Natural killer cell (primary cell): ENCODE data around the gene CSMD2. TPM values are rescaled to one million over a fixed set of nuclear protein-coding genes. Genes with fewer than 3 reads are reported as not detected.

Experiments used
- ATAC-seq, 3 donors: fragments of 150-1000 bp in 2 of 3; fragments of 200-7000 bp in 1 of 3; cut with Tn5 transposase; 1 replicate in 1 of 3; 2 replicates in 2 of 3; pipeline ENCODE4 v1.10.0; 2021; ENCODE audit warnings: mild to moderate bottlenecking in 2 of 3, moderate library complexity in 2 of 3
- DNase-seq, 2 donors: peaks; one replicate each; pipeline versions ENCODE4 v3.0.0 to v3.0.0-alpha.2; 2013 to 2021; ENCODE audit warnings: mixed read lengths in 1 of 2
- H3K27ac ChIP-seq: one replicate; pipeline ENCODE4 v1.5.1; 2013; ENCODE audit warnings: mild to moderate bottlenecking, low read length
- H3K27me3 ChIP-seq: one replicate; pipeline ENCODE4 v1.6.1; 2013; ENCODE audit warnings: low read length; ENCODE audit not compliant: control insufficient read depth, insufficient read depth
- H3K36me3 ChIP-seq: one replicate; pipeline ENCODE4 v1.6.1; 2013; ENCODE audit warnings: low read length; ENCODE audit not compliant: control insufficient read depth, insufficient read depth
- H3K4me1 ChIP-seq: one replicate; pipeline ENCODE4 v1.6.1; 2013; ENCODE audit warnings: low read length; ENCODE audit not compliant: control insufficient read depth, insufficient read depth
- H3K4me3 ChIP-seq: one replicate; pipeline ENCODE4 v1.5.1; 2013; ENCODE audit warnings: low read length
- H3K9me3 ChIP-seq: one replicate; pipeline ENCODE4 v1.6.1; 2013; ENCODE audit warnings: low read length; ENCODE audit not compliant: control insufficient read depth, insufficient read depth
- H3K27ac Mint-ChIP-seq, 2 donors: one replicate each; pipeline ENCODE4 v1.8.0; 2022; ENCODE audit warnings: mild to moderate bottlenecking in 2 of 2, mixed read lengths in 2 of 2, moderate library complexity in 1 of 2
- H3K27me3 Mint-ChIP-seq, 2 donors: one replicate each; pipeline ENCODE4 v1.8.0; 2022; ENCODE audit warnings: low read depth in 2 of 2, mixed read lengths in 2 of 2
- H3K36me3 Mint-ChIP-seq: one replicate; pipeline ENCODE4 v1.8.0; 2022; ENCODE audit warnings: mixed read lengths
- H3K4me1 Mint-ChIP-seq, 2 donors: one replicate each; pipeline ENCODE4 v1.8.0; 2022; ENCODE audit warnings: mixed read lengths in 2 of 2
- H3K4me3 Mint-ChIP-seq: one replicate; pipeline ENCODE4 v1.8.0; 2022; ENCODE audit warnings: mild to moderate bottlenecking, moderate library complexity, mixed read lengths
- H3K9me3 Mint-ChIP-seq, 2 donors: one replicate each; pipeline ENCODE4 v1.8.0; 2022; ENCODE audit warnings: mixed read lengths in 2 of 2
- WGBS: methylation state at CpG from one replicate; pipeline ENCODE4 v1.1.7; 2013; ENCODE audit warnings: missing lambda C conversion rate; ENCODE audit not compliant: insufficient coverage; 5-methylcytosine and 5-hydroxymethylcytosine counted together
- intact Hi-C: fragments of 100-400 bp; cut with micrococcal nuclease; formaldehyde crosslinking; loops from one replicate; pipeline ENCODE4 v1.14.2; 2022
- total RNA-seq, 4 donors: library from RNA; stranded (reverse); fragments of 120-200 nt in 1 of 4; gene quantifications; one replicate each; pipeline versions ENCODE4 v1.2.3 to v1.2.4, GENCODE V29; 2013 to 2022
- TF ChIP-seq, protein P1 (sequence below): fragments of 200-600 bp; IDR thresholded peaks from one replicate; pipeline ENCODE4 v1.8.0; 2022; ENCODE audit warnings: antibody characterized with exemption

The CSMD2 gene
- total RNA-seq, 3 donors from 2014 or later (not counting 1 experiment from before 2014, with no cell fraction given): not detected

DNA sequence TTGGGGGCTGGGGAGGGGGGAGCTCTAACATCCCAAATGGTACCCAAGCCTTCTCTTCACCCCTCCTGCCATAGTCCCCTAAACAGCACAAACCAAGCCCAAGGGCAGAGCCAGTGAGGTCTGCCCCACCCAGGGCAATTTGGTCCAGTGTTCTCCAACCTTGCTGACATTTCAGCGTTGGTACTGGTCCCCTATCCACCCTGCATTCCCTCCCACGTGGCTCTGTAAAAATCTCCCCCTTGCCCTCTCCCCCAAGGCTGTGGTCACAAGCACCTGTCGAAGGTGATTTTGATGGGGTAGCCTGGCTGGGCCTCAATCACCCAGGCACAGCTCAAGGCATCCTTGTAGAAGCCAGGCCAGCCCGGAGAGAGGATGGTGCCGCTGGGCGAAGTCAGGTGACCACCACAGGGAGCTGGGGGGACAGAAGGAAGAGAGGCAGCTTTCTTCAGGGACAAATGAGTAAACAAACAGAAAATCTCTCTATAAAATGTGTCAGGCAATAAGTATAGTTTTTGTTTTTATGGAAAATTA is 438.7 kb downstream of the CSMD2 start:
- no peak for DNase-seq
- intact Hi-C loops: no loop called here
- Histone ChIP-seq H3K4me1 (no peaks in the 10 kb centered on the region), H3K27ac (no peak overlapping the region), H3K36me3 (no peaks in the 10 kb centered on the region), H3K4me3 (no peak overlapping the region), H3K9me3 (no peaks in the 10 kb centered on the region), H3K27me3 (no peaks in the 10 kb centered on the region)
- no peak for ATAC-seq
- H3K9me3 Mint-ChIP-seq: no peaks in the 10 kb centered on the region
- no peaks in the 10 kb centered on the region for H3K36me3 Mint-ChIP-seq
- H3K27ac Mint-ChIP-seq: no peak overlapping the region
- H3K4me1 Mint-ChIP-seq: peaks cover 0 to 4% of the 10 kb centered on the region in 2 donors
- WGBS: 80% methylated on average over 6 of the region's 6 CpGs
- no peak overlapping the region for H3K4me3 Mint-ChIP-seq
- TF ChIP-seq, protein P1, sequence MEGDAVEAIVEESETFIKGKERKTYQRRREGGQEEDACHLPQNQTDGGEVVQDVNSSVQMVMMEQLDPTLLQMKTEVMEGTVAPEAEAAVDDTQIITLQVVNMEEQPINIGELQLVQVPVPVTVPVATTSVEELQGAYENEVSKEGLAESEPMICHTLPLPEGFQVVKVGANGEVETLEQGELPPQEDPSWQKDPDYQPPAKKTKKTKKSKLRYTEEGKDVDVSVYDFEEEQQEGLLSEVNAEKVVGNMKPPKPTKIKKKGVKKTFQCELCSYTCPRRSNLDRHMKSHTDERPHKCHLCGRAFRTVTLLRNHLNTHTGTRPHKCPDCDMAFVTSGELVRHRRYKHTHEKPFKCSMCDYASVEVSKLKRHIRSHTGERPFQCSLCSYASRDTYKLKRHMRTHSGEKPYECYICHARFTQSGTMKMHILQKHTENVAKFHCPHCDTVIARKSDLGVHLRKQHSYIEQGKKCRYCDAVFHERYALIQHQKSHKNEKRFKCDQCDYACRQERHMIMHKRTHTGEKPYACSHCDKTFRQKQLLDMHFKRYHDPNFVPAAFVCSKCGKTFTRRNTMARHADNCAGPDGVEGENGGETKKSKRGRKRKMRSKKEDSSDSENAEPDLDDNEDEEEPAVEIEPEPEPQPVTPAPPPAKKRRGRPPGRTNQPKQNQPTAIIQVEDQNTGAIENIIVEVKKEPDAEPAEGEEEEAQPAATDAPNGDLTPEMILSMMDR: no peak
- H3K27me3 Mint-ChIP-seq: peaks cover 5 to 6% of the 10 kb centered on the region in 2 donors

GRCh38 chr1:33725556-33726160 is 439.4 kb downstream of the CSMD2 start:
- TF ChIP-seq, protein P1: no peak

DNA sequence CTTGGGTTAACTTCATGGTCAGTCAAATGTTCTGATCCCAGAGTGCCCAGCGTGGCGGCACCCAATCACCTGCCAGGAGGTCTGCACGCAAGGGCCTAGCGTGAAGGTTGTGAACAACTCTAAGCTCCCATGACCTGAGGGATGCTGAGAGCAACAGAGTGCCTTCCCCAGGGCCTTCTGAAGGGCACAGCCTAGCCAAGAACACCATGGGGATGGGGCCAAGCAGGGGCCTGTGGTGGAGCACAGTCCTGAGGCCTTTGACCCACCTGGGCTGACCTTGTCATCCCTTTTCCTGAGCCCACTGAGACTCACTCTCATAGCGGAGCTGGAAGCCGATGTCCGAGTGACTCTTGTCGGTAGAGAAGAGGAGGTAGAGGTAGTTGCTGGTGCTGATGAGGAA is 440.0 kb downstream of the CSMD2 start:
- WGBS: 98% methylated on average over 8 of the region's 8 CpGs
- Histone ChIP-seq H3K36me3 (no peaks in the 10 kb centered on the region), H3K4me1 (no peaks in the 10 kb centered on the region), H3K9me3 (no peaks in the 10 kb centered on the region), H3K27me3 (no peaks in the 10 kb centered on the region), H3K4me3 (no peak overlapping the region), H3K27ac (no peak overlapping the region)
- Mint-ChIP-seq H3K9me3 (no peaks in the 10 kb centered on the region), H3K4me3 (no peak overlapping the region), H3K27me3 (peaks cover 4 to 6% of the 10 kb centered on the region in 2 donors), H3K4me1 (peaks cover 0 to 4% of the 10 kb centered on the region in 2 donors), H3K27ac (no peak overlapping the region), H3K36me3 (no peaks in the 10 kb centered on the region)
- DNase-seq (no peak), ATAC-seq (no peak)
- TF ChIP-seq, protein P1: no peak
- intact Hi-C loops: no loop called here

More at GRCh38 chr1:33725556-33726160, 439.4 kb downstream of the CSMD2 start:
- H3K4me3 Mint-ChIP-seq: no peak overlapping the region
- H3K9me3 Mint-ChIP-seq: no peaks in the 10 kb centered on the region
- WGBS: 94% methylated on average over 4 of the region's 4 CpGs
- no peak overlapping the region for H3K4me3 ChIP-seq
- H3K4me1 ChIP-seq: no peaks in the 10 kb centered on the region
- H3K27ac Mint-ChIP-seq: no peak overlapping the region
- H3K27me3 Mint-ChIP-seq: peaks cover 5 to 6% of the 10 kb centered on the region in 2 donors
- H3K4me1 Mint-ChIP-seq: peaks cover 0 to 4% of the 10 kb centered on the region in 2 donors
- no peaks in the 10 kb centered on the region for H3K27me3 ChIP-seq
- DNase-seq: no peak
- no peak for ATAC-seq
- no peaks in the 10 kb centered on the region for H3K9me3 ChIP-seq
- intact Hi-C loops: no loop called here
- no peaks in the 10 kb centered on the region for H3K36me3 ChIP-seq
- H3K27ac ChIP-seq: no peak overlapping the region
- no peaks in the 10 kb centered on the region for H3K36me3 Mint-ChIP-seq

GRCh38 chr1:33724348-33724747 is 440.7 kb downstream of the CSMD2 start:
- TF ChIP-seq, protein P1: no peak
- H3K27me3 ChIP-seq: no peaks in the 10 kb centered on the region
- H3K9me3 ChIP-seq: no peaks in the 10 kb centered on the region
- 91% methylated on average over 11 of the region's 11 CpGs for WGBS
- Mint-ChIP-seq H3K4me3 (no peak overlapping the region), H3K27me3 (peaks cover 0 to 6% of the 10 kb centered on the region in 2 donors), H3K4me1 (peaks cover 0 to 4% of the 10 kb centered on the region in 2 donors), H3K9me3 (no peaks in the 10 kb centered on the region), H3K27ac (no peak overlapping the region), H3K36me3 (no peaks in the 10 kb centered on the region)
- H3K27ac ChIP-seq: no peak overlapping the region
- DNase-seq (no peak), ATAC-seq (no peak)
- no peaks in the 10 kb centered on the region for H3K36me3 ChIP-seq
- no peak overlapping the region for H3K4me3 ChIP-seq
- intact Hi-C loops: no loop called here
- H3K4me1 ChIP-seq: no peaks in the 10 kb centered on the region
